Measurements from ENCODE around the gene FBXL17.
"Not testable (repeated sequence)": the region's sequence is repeated elsewhere in the genome, so short reads cannot be mapped to it uniquely, and the experiment has no call there.

The FBXL17 gene

DNA sequence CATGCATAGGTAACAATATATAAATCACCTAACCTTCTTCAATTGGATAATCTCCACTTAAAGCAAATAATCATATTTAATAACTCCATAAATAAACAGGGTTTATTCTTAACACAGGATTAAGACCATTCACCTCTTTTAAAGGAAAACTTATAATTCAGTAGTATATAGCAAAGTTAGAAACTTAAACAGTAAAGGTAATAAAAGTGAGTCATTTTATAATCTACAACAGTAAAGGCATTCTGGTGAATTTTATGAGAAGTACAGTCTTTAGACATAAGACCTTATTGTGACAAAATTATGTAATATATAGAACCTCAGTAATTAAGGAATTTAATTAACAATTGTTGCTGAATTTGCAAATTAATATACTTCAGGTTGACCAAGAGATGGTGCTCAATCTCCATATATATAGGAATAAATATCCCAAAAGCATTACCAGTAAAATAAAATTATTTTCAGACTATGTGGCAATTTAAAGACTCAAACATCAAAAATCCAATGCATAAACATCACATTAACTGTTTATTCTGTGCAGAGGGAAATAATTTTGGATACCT lies 84.8 kb downstream of the FBXL17 start:
- no peak for DNase-seq

DNA sequence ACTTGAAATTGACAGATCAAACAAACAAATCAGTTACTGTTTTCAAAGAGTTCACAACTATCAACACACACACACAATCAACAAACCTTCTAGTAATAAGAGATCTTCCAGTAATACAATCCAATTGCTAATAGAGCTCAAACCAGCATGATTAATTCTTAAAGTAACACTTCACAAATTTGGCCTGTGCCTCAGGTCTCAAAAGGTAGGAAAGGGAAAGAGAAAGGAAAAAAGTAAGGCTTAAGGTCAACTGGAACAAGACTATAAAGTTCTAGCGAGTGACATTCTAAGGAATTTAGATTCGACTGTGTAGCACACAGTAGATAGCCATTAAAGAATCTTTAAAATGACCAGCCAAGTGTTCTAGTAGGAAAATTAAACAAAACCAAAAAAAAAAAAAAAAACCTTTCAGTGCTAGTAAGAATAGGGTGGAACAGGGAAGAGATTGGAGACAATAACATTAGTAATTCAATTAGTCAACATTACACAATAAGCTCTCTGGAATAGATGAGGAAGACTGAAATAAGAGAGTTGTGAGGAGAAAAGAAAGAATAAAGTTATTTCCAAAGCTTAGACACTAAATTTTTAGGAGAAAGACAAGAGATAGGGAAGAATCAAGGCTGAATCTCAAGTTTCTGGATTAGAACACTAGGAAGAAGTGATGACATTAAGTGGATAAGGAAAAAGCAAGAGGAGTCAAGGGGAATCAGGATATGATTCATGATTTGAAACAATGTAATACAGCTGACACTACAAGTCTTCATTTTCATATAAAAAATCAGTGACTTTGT lies 86.1 kb downstream of the FBXL17 start:
- DNase-seq: no peak

DNA sequence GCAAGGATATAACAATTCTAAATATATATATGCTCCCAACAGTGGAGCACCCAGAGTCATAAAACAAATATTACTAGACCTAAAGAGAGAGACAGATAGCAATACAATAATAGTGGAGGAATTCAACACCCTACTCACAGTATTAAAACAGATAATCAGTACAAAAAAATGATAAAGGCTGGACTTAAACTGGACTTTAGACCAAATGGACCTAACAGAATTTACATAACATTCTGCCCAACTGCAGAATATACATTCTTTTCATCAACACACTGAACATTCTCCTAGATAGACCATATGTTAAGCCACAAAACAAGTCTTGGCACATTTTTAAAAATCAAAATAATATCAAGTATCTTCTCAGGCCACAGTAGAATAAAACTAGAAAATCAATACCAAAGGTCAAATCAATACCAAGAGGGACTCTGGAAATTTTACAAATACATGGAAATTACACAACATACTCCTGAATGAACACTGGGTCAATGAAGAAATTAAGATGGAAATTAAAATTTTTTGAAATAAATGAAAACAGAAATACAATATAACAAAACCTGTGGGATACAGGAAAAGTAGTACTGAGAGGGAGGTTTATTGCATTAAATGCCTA lies 100.8 kb downstream of the FBXL17 start:
- no peak for DNase-seq

DNA sequence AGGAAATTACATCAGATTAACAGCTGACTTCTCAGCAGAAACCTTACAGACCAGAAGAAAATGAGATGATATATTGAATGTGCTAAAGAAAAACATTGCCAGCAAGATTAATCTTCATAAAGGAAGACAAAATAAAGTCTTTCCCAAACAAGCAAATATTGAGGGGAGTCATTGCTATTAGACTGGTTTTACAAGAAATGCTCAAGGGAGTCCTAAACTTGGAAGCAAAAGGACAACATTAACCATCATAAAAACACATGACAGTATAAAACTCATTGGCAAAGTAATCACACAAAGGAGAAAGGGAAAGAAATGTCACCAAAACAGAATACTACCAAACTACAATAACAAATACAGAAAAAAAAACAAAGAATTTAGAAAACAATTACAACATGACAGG lies 101.7 kb downstream of the FBXL17 start:
- DNase-seq: no peak

DNA sequence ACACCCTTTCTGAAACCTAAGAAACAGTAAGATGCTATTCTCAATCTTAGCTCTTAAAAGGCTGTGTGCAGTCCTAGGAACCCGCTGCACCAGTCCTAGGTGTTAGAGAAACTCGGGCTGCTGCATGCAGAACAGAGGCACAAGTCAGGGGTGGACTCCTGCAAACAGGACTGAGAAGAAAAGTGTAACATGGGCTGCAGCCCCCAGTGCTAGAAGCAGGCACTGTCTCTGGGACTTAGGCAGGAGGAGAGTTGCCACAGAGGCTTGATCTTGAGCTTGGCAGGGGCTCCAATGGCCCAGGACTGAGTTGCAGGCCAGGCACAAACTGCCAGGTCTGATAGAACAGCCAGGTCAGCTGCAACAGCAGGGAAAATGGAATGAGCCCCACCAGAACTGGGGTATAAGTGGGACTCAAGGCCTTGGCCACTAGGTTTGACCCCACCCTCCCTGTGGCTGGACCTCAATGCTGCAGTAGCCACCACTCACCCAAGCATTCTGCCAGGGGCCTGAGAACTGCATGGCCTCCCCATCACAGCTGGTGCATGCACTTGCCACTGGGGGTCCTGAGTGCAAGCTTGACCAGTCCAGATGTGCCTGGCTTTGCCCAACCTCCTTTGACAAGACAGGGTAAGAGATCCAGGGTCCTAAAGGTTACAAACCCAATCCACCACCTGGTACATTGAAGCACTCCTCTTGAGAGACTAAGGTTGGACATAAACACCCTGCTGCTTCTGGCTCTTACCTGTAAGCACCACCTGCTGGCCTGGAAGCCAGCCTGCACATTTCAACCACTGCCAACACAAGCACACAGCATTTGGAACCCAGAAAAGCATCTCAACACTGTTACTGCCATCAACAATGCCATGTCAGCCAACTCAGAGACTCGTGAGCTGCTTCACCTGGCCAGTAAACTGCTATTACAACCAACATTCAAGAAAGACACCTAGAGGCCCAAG lies 103.3 kb downstream of the FBXL17 start:
- DNase-seq: no peak

DNA sequence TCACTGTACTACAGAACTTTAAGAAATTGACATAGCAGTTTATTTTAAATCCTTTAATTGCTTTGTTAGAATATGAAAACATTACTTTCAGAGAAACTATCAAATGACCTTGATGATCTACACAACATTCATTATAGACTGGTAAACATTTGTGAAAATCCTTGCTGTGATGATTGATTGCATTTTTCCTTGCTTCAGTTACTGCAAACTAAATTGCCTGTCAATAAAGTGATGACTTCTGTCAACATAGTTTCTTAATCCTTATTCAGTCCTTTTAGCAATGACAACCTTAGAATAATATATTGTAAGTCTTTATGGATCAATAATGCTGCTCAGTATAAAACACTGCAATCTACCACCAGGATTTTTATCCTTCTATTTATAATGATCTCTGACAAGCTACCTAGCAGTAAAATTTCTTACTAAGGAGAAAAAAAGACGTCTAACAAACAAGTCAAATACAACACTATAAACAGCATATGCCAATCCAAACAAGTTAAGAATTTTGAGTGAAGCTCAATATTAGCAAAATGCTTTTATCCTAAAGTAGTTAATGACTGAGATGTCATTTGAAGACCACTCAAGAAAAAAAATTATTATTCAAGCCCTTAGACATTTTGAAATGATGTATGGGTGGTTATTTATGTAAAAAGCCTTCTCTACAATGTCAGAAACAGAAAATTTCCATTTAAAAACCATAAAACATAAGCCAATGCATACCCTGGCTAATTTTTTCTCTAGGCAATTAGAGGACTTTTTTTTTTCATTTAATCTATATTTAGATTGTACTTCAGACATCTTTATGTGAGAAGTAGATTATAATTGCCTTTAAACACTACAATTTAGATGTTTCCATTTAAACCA lies 105.5 kb downstream of the FBXL17 start:
- no peak for DNase-seq

DNA sequence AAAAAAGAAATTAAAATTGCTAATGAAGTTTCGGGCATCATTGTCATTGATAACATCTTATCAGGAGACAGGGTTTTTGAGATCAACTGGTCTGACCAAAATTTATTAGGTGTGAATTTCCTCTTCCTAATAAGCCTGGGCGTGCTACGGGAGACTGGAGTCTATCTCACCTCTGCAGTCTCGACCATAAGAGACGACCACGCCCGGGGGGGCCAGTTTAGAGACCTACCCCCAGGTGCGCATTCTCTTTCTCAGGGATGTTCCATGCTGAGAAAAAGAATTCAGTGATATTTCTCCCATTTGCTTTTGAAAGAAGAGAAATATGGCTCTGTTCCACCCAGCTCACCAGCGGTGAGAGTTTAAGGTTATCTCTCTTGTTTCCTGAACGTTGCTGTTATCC lies 107.8 kb downstream of the FBXL17 start:
- not testable (repeated sequence) for DNase-seq

DNA sequence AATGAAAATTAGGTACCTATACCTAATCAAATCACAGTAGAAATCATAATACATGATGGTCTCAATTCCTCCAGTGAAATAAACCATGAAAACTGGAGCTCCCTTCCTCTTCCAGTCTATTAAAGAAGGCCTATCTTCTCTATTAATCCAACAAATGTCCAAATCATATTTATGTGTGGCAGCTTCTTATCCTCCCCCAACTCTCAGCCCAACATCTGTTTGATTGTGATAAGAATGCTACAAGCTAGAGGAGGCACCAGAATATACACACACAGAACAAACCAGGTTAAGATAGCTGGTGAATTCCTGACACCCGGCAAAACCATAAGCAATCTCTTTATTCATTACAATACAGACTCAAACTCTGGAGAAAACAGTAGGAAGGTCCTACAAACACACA lies 110.8 kb downstream of the FBXL17 start:
- no peak for DNase-seq

DNA sequence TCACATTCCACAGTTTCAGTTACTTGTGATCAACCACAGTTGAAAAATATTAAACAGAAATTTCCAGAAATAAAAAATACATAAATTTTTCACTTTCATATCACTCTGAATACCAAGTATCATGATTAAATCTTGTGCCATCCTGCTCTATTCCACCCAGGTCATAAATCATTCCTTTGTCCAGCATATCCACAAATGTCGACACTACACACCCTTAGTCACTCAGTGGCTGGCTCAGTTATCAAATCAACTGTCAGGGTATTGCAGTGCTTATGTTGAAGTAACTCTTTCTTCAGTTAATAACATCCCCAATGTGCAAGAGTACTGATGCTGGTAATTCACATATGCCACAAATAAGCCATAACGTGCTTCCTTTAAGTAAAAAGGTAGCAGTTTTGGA lies 115.7 kb downstream of the FBXL17 start:
- DNase-seq: no peak

DNA sequence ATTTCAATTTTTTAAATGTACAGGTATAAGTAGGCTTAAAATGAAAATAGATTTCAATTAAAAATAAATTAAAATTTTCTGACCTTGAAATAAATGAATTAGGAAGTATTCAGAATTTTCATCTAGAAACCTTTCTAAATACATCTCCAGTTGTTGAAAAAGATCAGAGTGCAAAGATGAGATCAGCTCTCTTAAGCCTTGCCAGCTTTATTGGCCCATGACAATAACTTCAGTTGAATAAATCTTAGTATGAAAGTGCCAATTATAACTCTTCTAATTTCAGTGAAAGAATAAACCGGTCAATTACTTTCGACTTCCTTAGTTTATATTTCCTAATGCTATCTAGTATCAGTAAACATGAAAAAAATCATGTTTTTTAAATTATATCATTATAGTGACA lies 117.4 kb downstream of the FBXL17 start:
- DNase-seq: no peak

DNA sequence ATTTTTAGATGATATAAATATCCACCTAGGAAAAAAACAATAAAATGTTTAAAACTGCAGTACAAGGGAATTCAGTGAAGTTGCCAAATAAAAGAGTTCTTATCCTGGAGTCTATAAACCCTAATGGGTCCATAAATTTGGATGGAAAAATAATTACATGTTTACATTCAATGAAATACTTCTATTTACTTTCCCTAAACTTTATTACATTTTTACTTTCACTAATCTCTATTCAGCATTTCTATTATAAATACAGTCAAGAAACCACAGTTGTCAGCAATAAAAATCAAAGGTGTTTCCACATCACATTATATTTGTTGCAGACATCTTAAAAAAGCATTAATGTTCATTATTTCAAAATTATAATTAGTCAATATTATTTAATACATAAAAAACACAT lies 118.6 kb downstream of the FBXL17 start:
- no peak for DNase-seq

DNA sequence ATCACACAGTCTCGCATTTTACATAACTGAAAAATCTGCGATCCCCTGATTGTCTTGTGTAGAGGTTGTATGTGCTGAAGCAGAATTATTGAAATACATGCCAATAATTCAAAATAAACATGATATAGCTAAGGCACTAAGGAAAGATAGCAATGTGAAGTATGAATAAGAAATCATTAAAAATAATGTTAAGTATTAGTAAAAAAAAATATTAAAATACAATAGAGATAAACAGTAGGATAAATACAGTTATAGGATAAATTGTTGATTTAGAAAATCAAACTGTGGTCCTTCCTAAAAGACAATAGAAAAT lies 121.1 kb downstream of the FBXL17 start:
- no peak for DNase-seq

DNA sequence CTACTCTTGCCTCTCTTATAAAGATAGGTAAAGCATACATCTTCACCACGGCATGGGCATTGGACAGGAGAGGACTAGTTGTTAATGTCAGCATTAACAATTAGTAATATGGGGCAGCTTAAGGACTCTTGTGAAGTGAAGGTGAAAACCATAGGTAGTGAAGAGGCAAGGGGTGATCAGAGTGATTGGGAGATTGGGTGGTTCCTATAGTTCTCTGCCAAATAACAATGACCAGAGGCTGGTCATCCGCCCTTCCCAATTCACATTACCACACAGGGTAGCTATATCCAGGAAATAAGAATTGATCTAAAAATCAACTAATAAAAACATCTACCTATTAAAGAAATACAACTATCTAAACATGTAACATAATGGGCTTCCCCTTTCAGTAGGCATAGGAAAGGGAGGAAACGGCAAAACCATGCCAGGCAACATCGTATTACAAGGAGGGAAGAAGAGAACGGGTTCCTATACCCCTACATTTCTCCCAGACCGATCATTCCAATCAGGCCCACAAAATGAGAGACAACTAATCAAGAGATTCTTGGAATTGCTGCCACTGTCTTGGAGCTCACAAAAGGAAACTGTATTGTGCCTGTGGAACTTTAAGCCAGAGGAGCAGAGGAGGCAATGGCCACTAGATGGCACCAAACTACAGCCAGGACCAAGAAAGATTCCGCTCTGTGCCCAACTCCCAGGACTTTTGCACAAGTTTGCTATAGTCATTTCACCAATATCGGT lies 121.6 kb downstream of the FBXL17 start:
- DNase-seq: peak; percentile 68

DNA sequence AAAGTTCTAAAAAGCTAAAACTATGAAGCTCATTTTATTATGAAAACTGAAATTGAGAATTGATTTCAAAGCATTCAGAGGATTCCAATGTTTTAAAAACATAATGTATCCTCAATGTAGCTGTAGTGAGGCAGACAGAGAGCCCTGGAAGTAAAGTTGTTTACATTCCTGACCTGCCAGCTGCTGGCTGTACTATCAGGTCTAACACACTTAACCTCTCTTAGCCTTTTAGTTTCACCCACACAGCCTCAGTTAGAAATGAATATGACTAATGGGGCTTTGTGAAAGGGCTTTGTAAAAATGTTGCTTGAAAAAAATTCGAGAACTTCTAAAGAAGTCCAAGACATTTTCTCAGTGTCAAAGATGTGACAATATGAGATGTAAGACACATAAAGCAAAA lies 122.6 kb downstream of the FBXL17 start:
- DNase-seq: no peak

DNA sequence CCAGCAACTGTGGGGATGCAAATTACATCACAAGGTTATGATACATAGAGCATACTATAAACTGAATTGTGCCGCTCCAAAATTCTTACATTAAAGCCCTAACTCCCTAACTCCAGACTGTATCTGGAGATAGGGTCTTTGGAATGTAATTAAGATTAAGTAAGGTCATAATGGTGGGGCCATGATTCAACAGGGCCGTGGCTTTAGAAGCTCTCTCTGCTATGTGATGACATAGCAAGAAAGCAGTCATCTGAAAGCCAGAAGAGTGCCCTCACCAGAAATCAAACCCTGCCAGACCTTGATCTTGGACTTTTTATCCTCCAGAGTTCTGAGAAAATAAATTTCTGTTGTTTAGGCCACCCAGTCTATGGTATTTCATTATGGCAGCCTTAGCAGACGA lies 123.9 kb downstream of the FBXL17 start:
- DNase-seq: no peak

DNA sequence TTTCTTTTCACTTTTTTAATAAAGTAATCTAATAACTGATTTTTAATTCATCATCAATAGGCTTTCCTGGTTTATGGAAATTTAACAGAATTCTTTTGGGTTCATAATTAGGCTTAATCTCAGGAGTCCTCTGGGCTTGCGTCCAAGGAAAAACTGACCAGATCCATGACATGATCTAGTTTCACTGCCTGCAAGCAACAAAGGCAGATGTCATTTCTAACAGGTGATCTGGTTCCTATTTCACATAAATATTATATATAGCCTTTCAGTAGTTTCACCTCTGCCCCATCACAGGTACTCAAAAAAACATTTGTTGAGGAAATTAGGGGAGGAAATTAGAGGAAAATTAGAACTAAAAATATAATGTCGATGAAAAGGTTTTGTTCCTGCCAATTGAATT lies 126.4 kb downstream of the FBXL17 start:
- DNase-seq: no peak

DNA sequence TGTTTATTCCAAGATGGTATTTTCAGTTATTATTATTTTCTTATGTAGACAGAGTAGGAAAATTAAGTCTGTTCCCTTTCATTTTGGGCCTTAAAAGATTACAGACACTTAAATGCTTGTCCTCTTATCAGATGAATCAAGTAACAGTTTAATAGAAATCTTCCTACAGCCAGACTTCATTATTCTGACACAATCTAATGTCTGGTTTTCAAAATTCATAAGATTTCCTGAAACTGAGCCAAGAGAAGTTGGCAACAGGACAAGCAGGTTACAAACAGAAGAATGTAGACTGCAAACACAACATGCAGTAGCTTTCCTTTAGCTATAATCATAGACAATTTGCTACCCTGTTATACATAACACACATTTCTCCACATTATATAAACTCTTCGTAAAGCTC lies 130.5 kb downstream of the FBXL17 start:
- DNase-seq: no peak

DNA sequence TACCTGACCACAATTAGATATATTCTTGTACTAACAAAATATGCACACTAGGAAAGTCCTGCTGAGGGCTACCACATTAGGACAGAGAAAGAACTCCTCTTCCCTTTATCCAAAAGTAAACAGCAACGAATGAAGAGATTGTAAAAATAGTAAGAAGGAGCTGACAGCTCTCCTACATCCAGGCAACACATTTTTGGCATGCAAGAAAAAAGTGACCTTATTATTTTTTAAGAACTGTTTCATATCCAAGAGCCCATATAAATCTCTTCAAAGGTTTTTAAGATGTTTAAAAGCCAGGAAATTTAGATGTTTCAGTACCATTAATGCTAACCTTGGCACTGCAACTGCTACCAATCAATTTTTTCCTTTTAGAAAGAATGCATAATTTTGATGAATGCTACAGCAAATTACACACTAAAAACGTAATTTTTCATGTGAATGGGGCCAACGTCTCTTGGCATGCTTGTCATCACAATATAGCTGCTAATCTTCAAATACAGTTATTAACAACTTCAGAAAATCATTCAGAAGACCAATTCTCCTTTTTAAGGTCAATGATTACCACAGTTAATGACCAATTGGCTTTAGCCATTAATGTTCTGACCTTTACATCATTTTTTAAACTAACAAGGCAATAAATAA lies 132.0 kb downstream of the FBXL17 start:
- DNase-seq: no peak

DNA sequence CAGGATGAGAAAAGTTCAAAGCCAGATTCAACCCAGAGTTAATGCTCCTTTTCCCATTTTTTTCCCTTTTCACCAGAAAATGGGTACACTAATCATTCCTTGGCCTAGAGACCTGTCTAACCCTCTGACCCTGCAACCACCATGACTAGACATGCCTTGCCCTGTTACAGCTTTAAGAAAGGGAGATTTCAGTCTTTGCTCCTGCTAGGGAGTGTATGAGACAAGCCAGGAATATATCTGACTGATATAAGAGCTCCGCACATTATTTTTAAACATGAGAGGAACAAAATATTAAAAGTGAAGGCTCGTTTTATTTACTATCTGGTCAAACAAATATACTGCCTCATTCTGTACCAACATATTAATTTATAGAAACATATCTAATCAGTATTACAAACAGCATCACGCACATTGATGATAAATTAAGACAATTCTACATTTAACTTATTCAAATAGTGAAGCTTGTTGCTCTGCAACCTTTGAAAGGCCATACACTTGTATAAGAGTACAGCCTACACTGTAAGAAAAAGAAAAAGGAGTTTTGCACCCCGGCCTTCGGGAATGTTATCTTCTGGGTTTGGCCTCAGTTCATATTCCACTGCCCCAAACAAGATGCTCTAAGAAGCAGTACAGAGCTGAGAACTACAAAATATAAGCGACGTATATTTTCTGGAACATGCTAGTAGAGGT lies 132.7 kb downstream of the FBXL17 start:
- DNase-seq: no peak
